GM08714 (cell line): Measurements from ENCODE around the gene TTC16.

Experiments used
- H3K4me3 ChIP-seq: fragments of 200-500 bp; sonication (Bioruptor generic); 2 replicates; pipeline ENCODE4 v1.5.1; 2014; ENCODE audit warnings: mild to moderate bottlenecking, low read length, inconsistent platforms
- ZNF274 ChIP-seq: IDR thresholded peaks from 2 replicates; pipeline ENCODE4 v1.6.1; 2012; ENCODE audit warnings: mild to moderate bottlenecking, low read depth, low read length

The TTC16 gene

GRCh38 chr9:127703289-127703946 is 12.5 kb upstream of the TTC16 start:
- no peak overlapping the region for H3K4me3 ChIP-seq
- TF ChIP-seq ZNF274, result no peak

DNA sequence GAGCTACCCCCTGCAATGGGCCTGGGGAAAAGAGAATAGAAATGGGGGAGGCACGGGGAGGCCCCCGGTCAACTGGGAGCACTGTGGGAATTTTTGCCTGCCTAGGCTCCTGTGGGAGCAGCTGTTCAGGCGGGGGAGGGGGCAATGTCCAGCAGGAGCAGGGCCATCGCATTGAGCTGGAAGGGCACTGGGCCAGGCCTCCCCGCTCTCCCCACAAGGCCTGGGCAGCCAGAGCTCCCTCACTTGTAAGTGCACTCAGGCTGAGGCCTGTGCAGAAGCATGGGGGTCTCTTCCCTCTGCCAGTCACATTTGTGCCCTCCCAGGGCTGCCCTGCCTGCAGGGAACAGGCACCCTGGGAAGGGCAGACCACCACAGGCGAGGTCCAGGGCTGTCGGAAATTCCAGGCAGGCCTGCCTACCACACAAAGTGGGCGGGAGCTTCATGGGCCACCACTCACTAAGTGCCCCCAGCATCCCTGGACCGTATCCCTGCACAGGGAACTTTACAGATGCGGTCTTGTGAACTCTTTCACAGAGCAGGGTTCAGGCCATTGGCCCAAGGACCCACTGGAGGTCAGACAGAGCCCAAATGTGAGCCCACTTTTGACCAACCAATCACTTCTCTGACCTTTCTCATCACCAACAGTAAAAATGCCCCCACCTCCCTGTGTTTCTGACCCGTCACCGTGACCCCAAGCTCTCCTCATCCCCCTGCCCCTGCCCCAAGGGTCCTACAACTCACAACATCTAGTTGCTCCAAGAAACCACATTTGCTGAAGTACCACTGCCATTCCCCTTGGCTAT is 10.1 kb upstream of the TTC16 start:
- H3K4me3 ChIP-seq, result no peak overlapping the region
- TF ChIP-seq ZNF274, result no peak

DNA sequence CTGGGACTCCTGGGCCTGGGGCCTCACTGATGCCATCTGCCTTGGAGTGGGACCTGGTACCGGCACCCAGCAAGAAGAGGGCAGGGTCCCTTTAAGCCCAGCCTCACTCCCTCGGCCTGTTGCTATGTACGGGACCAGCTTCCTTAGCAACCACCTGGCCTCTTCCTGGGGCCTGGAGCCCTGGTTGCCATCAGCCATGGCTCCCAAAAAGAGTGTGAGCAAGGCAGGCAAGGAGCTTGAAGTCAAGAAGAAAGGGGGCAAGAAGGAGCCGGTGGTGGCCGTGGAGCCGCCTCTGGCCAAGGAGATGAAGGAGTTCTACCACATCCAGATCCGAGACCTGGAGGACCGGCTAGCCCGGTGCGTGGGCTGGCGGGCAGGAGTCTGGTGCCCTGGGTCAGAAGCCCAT is 9.0 kb upstream of the TTC16 start, which contains the start of gene CFAP157:
TSS of gene CFAP157 (plus strand) at position 153 of the 406 bp plus-strand sequence. CDS start at position 197, 44 bp downstream.
- no peak for TF ChIP-seq ZNF274
- no peak within 1 kb of the TSS for H3K4me3 ChIP-seq

DNA sequence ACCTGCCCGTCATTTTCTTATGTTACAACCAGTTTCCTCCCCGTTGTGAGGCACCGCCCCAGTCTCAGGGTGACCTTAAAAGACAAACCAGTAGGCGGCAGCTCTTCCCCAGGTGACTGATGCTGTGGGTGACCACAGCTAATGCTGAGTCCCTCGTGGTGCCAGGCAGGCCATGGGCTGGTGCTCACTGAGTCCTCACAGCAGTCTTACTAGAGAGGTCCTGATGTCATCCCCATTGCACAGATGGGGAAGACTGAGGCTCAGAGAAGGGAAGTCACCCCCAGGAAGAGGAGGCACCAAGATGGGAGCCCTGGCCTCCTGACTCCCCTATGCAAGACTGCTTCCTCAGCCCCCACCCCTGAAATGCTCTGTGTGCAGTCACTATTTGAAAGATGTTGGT is 8.1 kb upstream of the TTC16 start:
- TF ChIP-seq ZNF274, result no peak

GRCh38 chr9:127708952-127709587 is 6.8 kb upstream of the TTC16 start:
- no peak for TF ChIP-seq ZNF274

More for the DNA sequence above, 8.1 kb upstream of the TTC16 start:
- no peak overlapping the region for H3K4me3 ChIP-seq

GRCh38 chr9:127710204-127710783 is 5.6 kb upstream of the TTC16 start:
- no peak for TF ChIP-seq ZNF274

More at GRCh38 chr9:127708952-127709587, 6.8 kb upstream of the TTC16 start:
- no peak overlapping the region for H3K4me3 ChIP-seq

GRCh38 chr9:127711226-127711701 is 4.6 kb upstream of the TTC16 start:
- TF ChIP-seq ZNF274, result no peak
- no peak overlapping the region for H3K4me3 ChIP-seq

More at GRCh38 chr9:127710204-127710783, 5.6 kb upstream of the TTC16 start:
- no peak overlapping the region for H3K4me3 ChIP-seq

DNA sequence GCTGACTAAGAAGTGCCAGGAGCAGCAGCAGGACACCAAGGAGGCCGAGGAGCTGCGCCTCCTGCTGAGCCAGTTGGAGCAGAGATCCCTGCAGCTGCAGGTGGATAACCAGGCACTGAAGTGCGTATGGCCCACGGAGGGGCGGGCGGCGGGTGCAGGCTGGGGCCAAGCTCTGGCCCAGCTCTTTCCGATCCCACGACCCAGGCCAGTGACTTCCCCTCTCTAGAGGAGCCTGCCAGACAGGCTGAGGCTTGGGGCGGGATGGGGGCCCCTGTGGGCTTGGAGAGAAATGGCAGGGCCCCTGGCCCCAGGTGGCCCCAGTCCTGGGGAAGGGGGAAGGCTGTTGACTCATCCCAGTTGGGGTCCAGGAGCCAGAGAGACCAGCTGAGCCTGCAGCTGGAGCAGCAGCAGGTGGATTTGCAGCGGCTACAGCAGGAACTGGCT is 4.0 kb upstream of the TTC16 start:
- no peak overlapping the region for H3K4me3 ChIP-seq
- no peak for TF ChIP-seq ZNF274

DNA sequence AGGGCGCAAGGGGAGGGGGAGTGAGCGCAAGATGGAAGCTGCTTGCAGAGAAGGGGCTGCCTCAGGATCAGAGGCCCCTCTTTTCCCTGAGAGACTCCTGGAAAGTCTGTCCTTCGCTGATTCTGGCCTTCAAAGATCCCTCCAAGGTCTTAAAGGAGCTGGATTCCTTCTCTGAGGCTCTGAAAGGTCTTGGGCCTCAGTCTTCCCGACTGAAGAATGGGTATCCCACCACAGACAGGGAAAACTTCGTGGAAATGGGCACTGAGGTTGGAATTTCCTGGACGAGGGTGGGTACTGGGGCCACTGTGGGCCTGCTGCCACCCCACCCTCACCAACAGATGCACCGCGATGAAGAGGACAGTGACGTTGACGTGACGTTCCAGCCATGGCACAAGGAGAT is 3.5 kb upstream of the TTC16 start:
- no peak for TF ChIP-seq ZNF274
- H3K4me3 ChIP-seq, result no peak overlapping the region

- no peak for TF ChIP-seq ZNF274
Observed at GRCh38 chr9:127712867-127713266, 3.0 kb upstream of the TTC16 start.

DNA sequence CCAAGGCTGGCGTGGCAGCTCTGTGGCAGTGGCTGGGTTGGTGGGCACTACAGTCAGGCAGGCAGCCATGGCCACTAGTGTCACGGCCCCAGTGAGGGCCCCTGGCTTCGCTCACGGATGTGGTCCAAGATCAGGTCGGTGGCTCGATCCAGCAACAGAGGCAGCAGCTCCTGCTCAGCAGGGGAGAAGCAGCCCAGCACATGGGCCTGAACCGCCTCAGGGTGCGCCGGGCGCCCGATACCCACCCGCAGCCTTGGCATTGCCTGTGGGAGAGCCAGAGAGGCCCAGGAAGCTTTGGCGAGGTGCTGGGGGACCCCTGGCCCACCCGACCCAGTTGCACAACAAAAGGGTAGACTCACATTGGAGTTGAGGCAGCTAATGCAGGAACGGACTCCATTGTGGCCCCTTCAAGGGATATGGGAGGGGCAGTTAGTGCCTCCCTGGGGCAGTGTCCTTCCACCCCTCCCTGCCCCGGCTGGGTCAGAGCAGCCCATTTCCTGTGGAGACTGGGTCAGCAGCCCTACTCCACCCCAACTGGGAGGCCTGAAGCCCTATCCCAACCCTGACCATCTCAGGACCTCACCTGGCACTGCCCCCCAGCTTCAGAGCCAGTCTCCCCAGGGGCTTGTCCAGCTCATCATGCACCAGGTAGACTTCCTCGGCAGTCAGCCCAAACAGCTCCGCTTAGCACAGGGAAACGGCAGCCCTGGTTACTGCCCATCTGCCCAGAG is 1.7 kb upstream of the TTC16 start:
- TF ChIP-seq ZNF274, result no peak
- peak overlapping the region; percentile 7; the same call in 1 of the 2 replicates for H3K4me3 ChIP-seq

More at GRCh38 chr9:127712867-127713266, 3.0 kb upstream of the TTC16 start:
- no peak overlapping the region for H3K4me3 ChIP-seq

- no peak for TF ChIP-seq ZNF274
- peak overlapping the region; percentile 74 for H3K4me3 ChIP-seq
Observed at GRCh38 chr9:127714951-127715469, 869 bp upstream of the TTC16 start.

DNA sequence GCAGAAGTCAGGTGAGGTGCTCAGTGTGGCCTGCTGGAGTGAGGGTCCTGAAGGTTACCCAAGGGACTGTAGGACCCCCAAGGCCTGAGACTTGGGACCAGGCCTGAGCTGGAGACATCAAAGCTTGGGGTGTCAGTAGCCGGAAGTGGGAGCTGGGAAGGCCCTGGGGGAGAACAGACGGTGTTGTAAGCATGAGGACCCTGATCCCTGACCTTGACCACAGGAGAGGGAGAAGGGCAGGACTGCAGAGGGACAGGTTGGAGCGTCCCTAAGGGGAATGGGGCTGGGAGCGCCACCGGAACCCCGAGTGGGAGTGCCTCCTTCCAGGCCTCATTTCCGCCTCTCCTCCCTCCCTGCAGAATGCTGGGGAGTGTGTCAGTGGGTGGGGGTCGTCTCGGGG is 533 bp downstream of the TTC16 start:
- no peak overlapping the region for H3K4me3 ChIP-seq
- TF ChIP-seq ZNF274, result no peak
